IgD-negative memory B cell (primary cell): ENCODE measurements around the gene TMEM158. TPM values are rescaled to one million over a fixed set of nuclear protein-coding genes. Genes with fewer than 3 reads are reported as not detected.

ENCODE experiments used
- H3K27ac Mint-ChIP-seq, 3 donors: one replicate each; pipeline ENCODE4 v1.8.0; 2020 to 2022; ENCODE audit warnings: mild to moderate bottlenecking in 3 of 3, mixed read lengths in 3 of 3, moderate library complexity in 1 of 3
- H3K27me3 Mint-ChIP-seq: one replicate; pipeline ENCODE4 v1.8.0; 2021; ENCODE audit warnings: mixed read lengths
- H3K36me3 Mint-ChIP-seq: one replicate; pipeline ENCODE4 v1.8.0; 2020; ENCODE audit warnings: mild to moderate bottlenecking, mixed read lengths
- H3K4me1 Mint-ChIP-seq, 3 donors: one replicate each; pipeline ENCODE4 v1.8.0; 2020 to 2022; ENCODE audit warnings: mixed read lengths in 3 of 3, mild to moderate bottlenecking in 1 of 3
- H3K4me3 Mint-ChIP-seq, 4 donors: one replicate each; pipeline ENCODE4 v1.8.0; 2020 to 2022; ENCODE audit warnings: mild to moderate bottlenecking in 4 of 4, mixed read lengths in 4 of 4, moderate library complexity in 3 of 4
- H3K9me3 Mint-ChIP-seq, 3 donors: one replicate each; pipeline ENCODE4 v1.8.0; 2020 to 2021; ENCODE audit warnings: mixed read lengths in 3 of 3, mild to moderate bottlenecking in 1 of 3
- polyA plus RNA-seq: library from polyadenylated mRNA; unstranded; fragments of 300-500 nt; fragmentation: Illumina TruSeq; gene quantifications from one replicate; pipeline ENCODE4 v1.2.3, GENCODE V29; 2021

Gene TMEM158
- polyA plus RNA-seq = not detected

DNA sequence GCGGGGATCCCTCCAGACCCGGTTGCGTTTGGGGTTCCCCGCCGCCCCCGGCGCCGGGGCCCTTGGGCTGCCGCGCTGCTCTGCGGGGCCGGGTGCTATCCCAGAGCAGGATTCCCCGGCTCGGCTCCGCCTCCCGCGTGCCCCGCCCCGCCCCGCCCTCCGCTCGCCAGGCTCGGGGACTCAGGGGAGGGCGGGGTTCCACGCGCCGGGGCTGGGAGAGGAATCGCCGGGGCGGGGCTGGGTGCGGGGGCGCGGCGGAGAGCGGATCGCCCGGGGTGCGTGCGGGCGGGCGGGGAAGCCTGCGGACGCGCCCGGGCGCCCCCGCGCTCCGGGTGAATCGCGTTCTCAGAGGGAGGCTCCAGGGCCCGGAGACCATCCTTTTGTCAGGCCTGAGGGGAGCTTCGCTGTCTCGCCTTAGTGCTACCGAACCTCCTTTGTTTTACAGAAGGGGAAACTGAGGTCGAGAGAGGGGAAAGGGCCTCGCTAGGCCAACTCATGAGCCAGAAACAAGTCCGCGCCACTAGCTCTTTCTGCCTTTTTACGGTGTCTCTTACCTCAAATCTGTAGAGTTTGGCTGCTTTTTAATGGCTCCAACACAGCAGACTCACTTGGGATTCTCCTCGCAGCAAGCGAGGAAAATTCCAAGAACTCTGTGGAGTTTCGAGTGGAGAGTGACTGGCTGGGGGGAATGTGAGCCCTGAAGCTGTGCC is at the start of gene TMEM158:
TMEM158 (minus strand) TSS at position 82 of the 710 bp plus-strand sequence. CDS start 260 bp downstream, outside the sequence.
- Mint-ChIP-seq H3K36me3 (no peaks in the 10 kb centered on the region), H3K27me3 (peaks cover 54% of the 10 kb centered on the region), H3K9me3 (peaks cover 0 to 1% (median 0%) of the 10 kb centered on the region in 3 donors), H3K27ac (no peak within 1 kb of the TSS), H3K4me3 (peak within 1 kb of the TSS; percentile 77 to 87 (median 83)), H3K4me1 (peaks cover 4 to 7% (median 5%) of the 10 kb centered on the region in 3 donors)

DNA sequence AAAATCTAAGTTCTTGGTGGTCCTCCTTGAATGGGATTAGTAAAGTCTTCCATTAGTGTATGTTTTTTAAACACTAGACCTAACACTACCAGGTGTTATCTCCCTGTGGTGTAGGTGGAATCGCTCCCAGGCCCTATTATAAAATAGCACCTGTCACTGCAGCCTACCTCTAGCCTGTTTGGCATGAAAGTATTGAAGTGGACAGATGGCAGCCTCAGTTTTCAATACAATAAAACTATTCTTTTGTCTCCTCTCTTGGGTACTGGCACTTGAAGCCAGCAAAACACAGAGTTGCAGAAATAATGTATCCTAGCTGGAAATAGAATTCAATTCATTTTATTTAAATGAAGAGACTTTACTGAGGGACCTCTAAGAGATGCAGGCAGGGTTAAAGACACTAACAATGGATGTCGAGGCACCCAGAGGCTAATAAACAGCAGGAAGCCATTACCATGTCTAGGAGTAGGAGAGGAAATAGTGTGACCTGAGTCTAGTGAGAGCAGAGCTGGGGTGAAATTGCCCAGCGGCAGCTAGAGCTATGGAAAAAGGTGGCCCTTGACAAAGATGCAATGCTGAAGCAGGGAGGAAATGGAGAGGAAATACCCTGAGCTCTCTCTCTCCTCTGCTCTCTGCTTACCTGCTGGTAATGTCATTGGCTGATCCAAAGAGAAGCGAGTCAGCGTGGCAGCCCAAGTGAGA is 49.1 kb upstream of the TMEM158 start:
- Mint-ChIP-seq H3K27me3 (peaks cover 11% of the 10 kb centered on the region), H3K27ac (no peak overlapping the region), H3K9me3 (peaks cover 7 to 30% (median 10%) of the 10 kb centered on the region in 3 donors), H3K36me3 (peaks cover 6% of the 10 kb centered on the region), H3K4me1 (no peaks in the 10 kb centered on the region), H3K4me3 (no peak overlapping the region)

DNA sequence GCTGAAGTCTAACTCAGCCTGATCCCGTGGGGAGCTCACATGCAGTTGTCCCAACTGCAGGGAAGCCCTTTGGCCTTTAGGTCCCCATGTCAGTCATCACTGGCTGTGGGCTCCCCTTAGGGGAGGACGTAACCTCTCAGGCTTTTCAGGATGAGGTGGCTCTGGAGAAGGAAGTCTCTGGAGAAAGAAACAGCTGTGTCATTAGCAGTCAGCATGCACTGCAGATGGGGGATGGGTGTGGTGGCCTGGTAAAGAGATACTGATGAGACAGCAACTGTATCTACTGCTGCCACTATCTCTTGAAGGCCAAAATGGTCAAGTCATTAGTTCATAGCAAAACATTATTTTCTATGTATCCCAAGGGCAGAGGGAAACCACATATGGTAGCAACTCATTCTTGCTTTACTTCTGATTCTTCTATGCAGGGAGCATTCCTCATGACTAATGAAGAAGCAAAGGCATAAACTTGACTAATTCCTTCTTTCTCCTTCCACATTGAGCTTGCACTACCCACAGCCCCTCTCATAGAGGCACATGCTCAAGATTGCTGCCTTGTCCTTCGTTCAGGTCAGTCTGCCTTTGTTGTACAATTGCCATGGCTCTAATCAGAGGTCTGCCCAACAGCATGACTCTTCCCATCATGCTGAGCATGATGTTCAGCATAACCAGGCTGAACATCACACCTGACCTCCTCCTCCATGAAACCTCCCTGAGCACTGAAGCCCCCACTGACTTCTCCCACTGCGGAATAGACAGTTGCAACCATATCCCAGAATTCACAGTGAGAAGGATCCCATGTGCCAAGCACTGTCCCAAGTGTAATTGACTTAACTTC is 47.8 kb upstream of the TMEM158 start:
- Mint-ChIP-seq H3K27me3 (peaks cover 16% of the 10 kb centered on the region), H3K36me3 (peaks cover 6% of the 10 kb centered on the region), H3K9me3 (peaks cover 2 to 18% (median 8%) of the 10 kb centered on the region in 3 donors), H3K4me3 (no peak overlapping the region), H3K27ac (peak overlapping the region in 1 of 3 donors; percentile 40), H3K4me1 (no peaks in the 10 kb centered on the region)

DNA sequence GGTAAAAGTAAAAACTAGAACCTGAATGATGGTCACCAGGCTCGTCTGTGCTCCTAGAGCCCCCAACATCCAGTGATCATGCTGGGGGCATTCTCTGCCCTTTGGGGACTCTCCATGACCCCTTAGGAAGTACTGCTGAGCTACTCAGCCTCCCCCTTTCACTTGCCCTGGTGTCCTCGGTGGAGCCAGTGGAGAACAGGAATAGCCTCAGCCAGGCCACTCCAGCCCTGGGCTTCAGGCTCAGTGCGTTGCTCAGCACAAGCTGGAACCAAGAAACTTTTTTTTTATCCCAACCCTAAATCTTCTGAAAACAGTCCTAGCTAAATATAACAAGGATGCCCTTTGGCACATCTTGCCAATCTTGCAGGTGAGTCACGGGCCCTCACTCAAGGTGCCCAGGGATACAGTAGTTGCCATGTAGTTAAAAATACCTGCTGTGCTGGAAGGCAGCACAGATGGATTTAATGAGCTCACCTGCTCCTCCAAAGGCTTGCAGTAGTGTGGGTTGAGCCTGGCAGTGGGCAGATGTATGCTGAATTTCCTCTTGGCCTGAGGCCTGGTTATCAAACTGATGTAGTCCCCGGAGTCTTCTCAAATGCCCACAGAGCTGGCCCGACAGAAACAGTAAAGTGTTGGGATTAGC is 46.9 kb upstream of the TMEM158 start:
- H3K36me3 Mint-ChIP-seq = peaks cover 6% of the 10 kb centered on the region
- H3K9me3 Mint-ChIP-seq = peaks cover 2 to 16% (median 7%) of the 10 kb centered on the region in 3 donors
- no peaks in the 10 kb centered on the region for H3K4me1 Mint-ChIP-seq
- H3K4me3 Mint-ChIP-seq = no peak overlapping the region
- peaks cover 19% of the 10 kb centered on the region for H3K27me3 Mint-ChIP-seq
- H3K27ac Mint-ChIP-seq = no peak overlapping the region

DNA sequence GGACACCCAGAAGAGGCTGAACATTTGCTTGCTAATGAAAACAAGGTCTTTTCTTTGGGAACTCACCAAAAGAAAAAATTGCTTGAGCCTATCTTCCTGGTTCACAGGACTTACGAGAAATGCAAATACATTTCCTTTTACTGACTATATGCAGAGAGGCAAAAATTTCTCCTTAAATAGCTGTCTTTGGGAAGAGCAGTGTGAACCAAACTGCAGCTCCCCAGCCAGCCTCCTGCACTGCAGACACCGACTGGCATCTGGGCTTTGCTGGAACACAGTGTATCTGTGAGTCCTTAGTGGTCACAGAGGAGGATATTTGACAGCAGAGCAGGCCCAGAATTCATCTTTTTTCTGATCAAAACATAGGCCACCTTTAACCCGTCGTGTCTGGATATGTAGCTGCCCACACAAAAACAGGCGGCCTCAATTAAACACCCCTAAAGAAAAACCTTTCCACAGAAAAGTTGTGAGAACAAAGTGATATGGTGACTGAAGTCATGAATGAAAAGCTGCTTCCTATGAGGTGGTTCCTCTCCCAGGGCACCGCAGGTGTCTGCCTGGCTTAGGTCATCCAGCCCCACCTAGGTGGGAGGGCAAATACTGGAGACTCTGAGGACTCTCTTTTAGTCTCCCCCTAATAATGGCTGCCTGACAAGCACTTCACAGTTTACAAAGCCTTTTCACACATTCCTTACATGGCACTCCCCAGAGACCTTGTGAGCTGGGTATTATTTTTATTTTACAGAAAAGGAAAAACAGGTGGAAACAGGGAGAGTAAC is 46.1 kb upstream of the TMEM158 start:
- Mint-ChIP-seq H3K4me1 (no peaks in the 10 kb centered on the region), H3K9me3 (peaks cover 2 to 9% (median 4%) of the 10 kb centered on the region in 3 donors), H3K36me3 (peaks cover 4% of the 10 kb centered on the region), H3K27me3 (peaks cover 18% of the 10 kb centered on the region), H3K4me3 (no peak overlapping the region), H3K27ac (peak overlapping the region in 1 of 3 donors; percentile 48)

DNA sequence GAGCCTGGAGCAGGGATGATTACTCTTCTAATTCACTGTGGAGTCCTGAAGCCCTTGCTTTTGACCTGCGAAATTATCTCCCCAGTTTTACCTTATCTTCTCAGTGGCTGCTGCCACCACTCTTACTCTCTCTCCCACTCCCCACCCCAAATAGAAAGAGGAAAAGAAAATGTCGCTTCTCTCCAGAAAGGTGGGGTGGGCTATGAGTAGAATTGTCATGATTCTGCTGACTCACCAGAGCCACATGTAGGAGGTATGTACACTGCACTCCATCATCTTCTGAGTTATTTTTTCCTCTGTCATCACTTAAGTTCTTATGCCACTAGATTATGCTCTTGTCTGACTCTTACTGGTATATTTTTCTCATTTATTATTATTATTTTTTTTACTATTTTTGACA is 43.9 kb upstream of the TMEM158 start:
- H3K4me1 Mint-ChIP-seq = peaks cover 0 to 5% (median 0%) of the 10 kb centered on the region in 3 donors
- no peaks in the 10 kb centered on the region for H3K9me3 Mint-ChIP-seq
- H3K27me3 Mint-ChIP-seq = peaks cover 14% of the 10 kb centered on the region
- peaks cover 4% of the 10 kb centered on the region for H3K36me3 Mint-ChIP-seq
- no peak overlapping the region for H3K27ac Mint-ChIP-seq
- H3K4me3 Mint-ChIP-seq = no peak overlapping the region

DNA sequence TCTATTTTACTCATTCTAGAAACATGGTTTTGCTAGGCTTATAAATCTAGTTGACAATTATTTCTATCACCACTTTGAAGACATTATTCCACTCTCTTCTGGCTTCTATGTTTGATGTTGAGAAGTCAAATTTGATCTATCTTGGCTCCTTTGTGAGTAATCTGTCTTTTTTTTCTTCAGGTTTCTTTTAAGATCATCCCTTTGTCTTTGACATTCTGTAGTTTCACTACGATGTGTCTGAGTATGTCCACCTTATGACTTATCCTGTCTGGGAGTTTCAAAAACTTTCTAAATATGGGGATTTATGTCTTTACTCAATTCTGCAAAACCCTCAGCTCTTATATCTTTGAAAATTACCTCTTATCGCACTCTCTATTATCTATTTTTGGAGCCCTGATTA is 41.0 kb upstream of the TMEM158 start:
- Mint-ChIP-seq H3K9me3 (no peaks in the 10 kb centered on the region), H3K36me3 (no peaks in the 10 kb centered on the region), H3K27ac (no peak overlapping the region), H3K27me3 (peaks cover 10% of the 10 kb centered on the region), H3K4me1 (peaks cover 0 to 5% (median 0%) of the 10 kb centered on the region in 3 donors), H3K4me3 (no peak overlapping the region)

DNA sequence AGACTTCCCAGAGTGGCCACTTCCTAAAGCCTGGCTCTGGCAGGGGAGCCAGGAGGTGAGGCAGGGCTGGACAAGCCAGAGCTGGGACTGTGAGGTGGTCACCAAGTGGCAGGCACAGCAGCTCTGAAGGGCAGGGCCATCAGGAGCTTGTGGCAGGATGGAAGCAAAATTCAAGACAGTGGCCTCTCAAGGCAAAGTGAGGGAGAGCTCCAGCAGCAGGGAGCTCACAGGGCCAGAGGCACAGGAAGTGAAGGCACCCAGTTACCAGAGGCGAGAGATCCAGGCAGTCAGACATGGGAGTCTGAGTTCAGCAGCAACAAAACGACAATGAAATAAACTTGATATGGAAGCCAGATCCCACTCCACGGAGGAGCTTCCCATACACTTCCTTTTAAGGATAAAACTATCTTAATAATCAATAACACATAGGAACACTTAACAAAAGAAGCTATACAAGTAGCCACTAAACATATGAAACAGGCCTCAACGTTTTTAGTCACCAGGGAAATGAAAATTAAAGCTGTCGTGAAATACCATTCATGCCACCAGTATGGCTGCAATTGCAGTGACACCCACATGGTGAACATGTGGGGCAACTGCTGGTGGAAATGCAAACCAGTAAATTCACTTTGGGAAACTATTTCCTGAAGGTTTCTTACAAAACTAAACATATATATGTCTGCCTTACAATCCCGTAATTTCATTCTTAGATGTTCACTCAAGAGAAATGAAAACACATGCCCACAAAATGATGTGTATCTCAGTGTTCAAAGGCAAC is 35.4 kb upstream of the TMEM158 start:
- no peak overlapping the region for H3K4me3 Mint-ChIP-seq
- no peaks in the 10 kb centered on the region for H3K36me3 Mint-ChIP-seq
- H3K27me3 Mint-ChIP-seq = peaks cover 9% of the 10 kb centered on the region
- no peak overlapping the region for H3K27ac Mint-ChIP-seq
- no peaks in the 10 kb centered on the region for H3K9me3 Mint-ChIP-seq
- peaks cover 0 to 5% (median 0%) of the 10 kb centered on the region in 3 donors for H3K4me1 Mint-ChIP-seq

DNA sequence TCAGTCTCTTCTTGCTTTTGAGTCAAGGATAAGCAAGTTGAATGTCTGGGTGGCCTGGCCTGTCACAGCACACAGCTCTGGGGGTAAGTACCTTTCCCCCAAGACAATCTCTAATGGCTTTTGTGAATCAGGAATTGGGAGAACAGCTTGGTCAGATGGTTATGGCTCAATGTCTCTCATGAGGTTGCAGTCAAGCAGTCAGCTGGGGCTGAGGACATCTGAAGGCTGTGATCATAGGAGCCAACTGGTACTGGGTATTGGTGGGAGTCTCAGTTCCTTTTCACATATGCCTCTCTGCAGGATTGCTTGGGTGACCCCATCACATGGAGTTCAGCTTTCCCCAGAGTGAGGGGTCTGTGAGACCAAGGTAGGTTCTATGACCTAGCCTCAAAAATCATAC is 33.0 kb upstream of the TMEM158 start:
- H3K4me3 Mint-ChIP-seq = no peak overlapping the region
- peaks cover 9% of the 10 kb centered on the region for H3K27me3 Mint-ChIP-seq
- no peak overlapping the region for H3K27ac Mint-ChIP-seq
- no peaks in the 10 kb centered on the region for H3K36me3 Mint-ChIP-seq
- no peaks in the 10 kb centered on the region for H3K4me1 Mint-ChIP-seq
- no peaks in the 10 kb centered on the region for H3K9me3 Mint-ChIP-seq

DNA sequence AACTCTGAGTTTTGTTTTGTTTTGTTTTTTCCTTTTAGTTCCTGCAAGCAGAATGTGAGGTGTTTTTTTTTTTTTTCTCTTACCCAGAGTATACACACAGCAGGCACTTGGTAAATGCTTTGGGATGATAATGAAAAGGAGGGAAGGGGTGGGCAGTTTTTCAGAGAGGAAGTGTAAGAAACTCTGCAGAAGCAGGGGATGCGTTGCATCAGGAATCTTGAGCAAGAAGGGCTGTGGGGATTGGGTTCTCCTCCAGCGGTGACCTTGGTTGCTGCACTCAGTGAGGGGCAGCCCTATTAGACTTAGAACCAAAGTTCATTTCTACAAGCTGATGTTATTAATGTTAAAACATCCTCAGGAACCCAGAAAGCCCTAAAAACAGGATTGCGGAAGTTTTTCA is 32.2 kb upstream of the TMEM158 start:
- Mint-ChIP-seq H3K27me3 (peaks cover 9% of the 10 kb centered on the region), H3K9me3 (no peaks in the 10 kb centered on the region), H3K4me3 (no peak overlapping the region), H3K4me1 (no peaks in the 10 kb centered on the region), H3K36me3 (no peaks in the 10 kb centered on the region), H3K27ac (no peak overlapping the region)

DNA sequence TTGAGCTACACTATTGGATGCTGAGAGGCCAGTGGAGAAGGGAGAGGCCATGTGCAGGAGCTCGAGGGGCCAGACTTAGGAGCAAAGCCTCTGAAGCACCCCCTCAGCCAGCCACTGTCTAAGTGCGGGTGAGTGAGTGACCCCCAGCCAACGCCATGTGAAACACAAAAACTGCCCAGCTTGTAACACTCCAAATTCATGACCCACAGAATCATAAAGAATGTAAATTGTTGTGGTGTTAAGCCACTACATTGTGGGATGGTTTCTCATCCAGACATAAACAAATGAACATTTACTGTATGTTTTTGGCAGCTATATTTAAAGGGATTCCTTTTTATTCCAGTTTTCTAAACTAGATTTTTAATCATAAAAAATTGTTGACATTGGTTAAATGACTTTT is 27.2 kb upstream of the TMEM158 start:
- Mint-ChIP-seq H3K27ac (no peak overlapping the region), H3K4me1 (peaks cover 3 to 7% (median 3%) of the 10 kb centered on the region in 3 donors), H3K36me3 (no peaks in the 10 kb centered on the region), H3K4me3 (no peak overlapping the region), H3K9me3 (no peaks in the 10 kb centered on the region), H3K27me3 (peaks cover 9% of the 10 kb centered on the region)

DNA sequence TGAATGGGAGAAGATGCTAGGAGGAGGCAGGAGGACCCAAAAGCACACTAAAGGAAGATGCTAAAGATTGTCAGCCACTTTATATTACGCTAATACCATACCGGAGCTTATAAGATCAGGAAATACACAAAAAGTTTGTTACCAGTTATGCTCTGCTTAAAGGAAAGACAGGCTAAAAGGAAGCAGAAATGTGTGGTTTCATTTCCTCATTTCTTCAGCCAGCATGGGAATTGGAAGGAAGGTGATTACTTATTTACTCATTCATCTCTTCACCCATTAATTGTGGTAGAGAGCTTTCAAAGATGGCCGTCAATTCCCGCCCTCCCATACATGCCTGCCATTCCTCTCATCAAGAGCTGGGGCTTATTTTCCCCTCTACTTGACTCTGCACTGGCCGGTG is 26.7 kb upstream of the TMEM158 start:
- Mint-ChIP-seq H3K4me3 (no peak overlapping the region), H3K4me1 (peaks cover 3 to 7% (median 3%) of the 10 kb centered on the region in 3 donors), H3K9me3 (no peaks in the 10 kb centered on the region), H3K36me3 (no peaks in the 10 kb centered on the region), H3K27ac (no peak overlapping the region), H3K27me3 (peaks cover 8% of the 10 kb centered on the region)

DNA sequence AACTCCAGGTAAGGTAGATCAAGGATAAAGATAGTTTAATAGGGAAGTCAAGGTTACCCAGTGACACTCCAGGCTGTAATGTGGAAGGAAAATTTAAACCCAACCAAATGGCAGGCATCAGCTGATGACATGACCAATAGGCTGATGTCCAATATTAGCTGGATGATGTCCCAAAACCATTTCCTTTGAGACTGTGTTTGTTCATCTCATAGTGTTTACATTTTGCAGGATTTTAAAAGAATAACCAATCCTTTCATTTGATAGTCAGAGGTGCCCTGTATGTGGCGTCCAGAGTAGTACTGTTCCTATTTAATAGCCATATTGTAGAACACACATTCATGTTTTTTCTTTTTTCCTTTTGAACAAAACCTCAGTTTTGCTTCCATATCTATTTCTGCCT is 23.3 kb upstream of the TMEM158 start:
- H3K9me3 Mint-ChIP-seq = no peaks in the 10 kb centered on the region
- no peak overlapping the region for H3K27ac Mint-ChIP-seq
- H3K36me3 Mint-ChIP-seq = no peaks in the 10 kb centered on the region
- H3K4me3 Mint-ChIP-seq = no peak overlapping the region
- H3K27me3 Mint-ChIP-seq = peaks cover 11% of the 10 kb centered on the region
- peaks cover 3 to 7% (median 3%) of the 10 kb centered on the region in 3 donors for H3K4me1 Mint-ChIP-seq
